Hepatocyte (in vitro differentiated cells): ENCODE results near the gene UBE2E2. TPM values are rescaled to one million over a fixed set of nuclear protein-coding genes. Genes with fewer than 3 reads are reported as not detected.

Experiments
- DNase-seq: peaks from one replicate; pipeline ENCODE4 v3.0.0-alpha.2; 2016; ENCODE audit warnings: low spot score
- H2AFZ ChIP-seq: fragments of 200-600 bp; sonication (generic); 2 replicates; pipeline ENCODE4 v1.6.0; 2016; ENCODE audit warnings: antibody characterized with exemption, mild to moderate bottlenecking
- H3K27ac ChIP-seq: fragments of 200-600 bp; sonication (generic); 2 replicates; pipeline ENCODE4 v1.5.1; 2016; ENCODE audit warnings: mild to moderate bottlenecking
- H3K27me3 ChIP-seq: fragments of 200-600 bp; sonication (generic); 2 replicates; pipeline ENCODE4 v1.6.1; 2016
- H3K36me3 ChIP-seq: fragments of 200-600 bp; sonication (generic); replicated peaks from 2 replicates; pipeline ENCODE4 v1.5.1; 2016; ENCODE audit warnings: low read depth; ENCODE audit not compliant: insufficient read depth
- H3K4me1 ChIP-seq: fragments of 200-600 bp; sonication (generic); 2 replicates; pipeline ENCODE4 v1.5.1; 2016; ENCODE audit warnings: mild to moderate bottlenecking, moderate library complexity; ENCODE audit not compliant: insufficient read depth
- H3K4me2 ChIP-seq: fragments of 200-600 bp; sonication (generic); 2 replicates; pipeline ENCODE4 v1.6.0; 2016
- H3K4me3 ChIP-seq: fragments of 200-600 bp; sonication (generic); 2 replicates; pipeline ENCODE4 v1.5.1; 2016; ENCODE audit warnings: mild to moderate bottlenecking
- H3K79me2 ChIP-seq: fragments of 200-600 bp; sonication (generic); 2 replicates; pipeline ENCODE4 v1.6.0; 2017; ENCODE audit warnings: mild to moderate bottlenecking
- H3K9me2 ChIP-seq: fragments of 200-600 bp; sonication (generic); replicated peaks from 2 replicates; pipeline ENCODE4 v1.6.0; 2017; ENCODE audit warnings: mild to moderate bottlenecking; ENCODE audit not compliant: insufficient read depth
- H3K9me3 ChIP-seq: fragments of 200-600 bp; sonication (generic); 2 replicates; pipeline ENCODE4 v1.5.1; 2016; ENCODE audit warnings: low read depth, mild to moderate bottlenecking
- H4K20me1 ChIP-seq: fragments of 200-600 bp; sonication (generic); 2 replicates; pipeline ENCODE4 v1.6.0; 2016; ENCODE audit warnings: mild to moderate bottlenecking; ENCODE audit not compliant: insufficient read depth, poor library complexity, severe bottlenecking
- EZH2 ChIP-seq: fragments of 200-600 bp; sonication (generic); IDR thresholded peaks from 2 replicates; pipeline ENCODE4 v1.6.1; 2016; ENCODE audit warnings: antibody characterized with exemption, mild to moderate bottlenecking, borderline replicate concordance
- EZH2phosphoT487 ChIP-seq: fragments of 200-600 bp; sonication (generic); IDR thresholded peaks from one replicate; pipeline ENCODE4 v1.6.1; 2018; ENCODE audit warnings: antibody characterized with exemption, mild to moderate bottlenecking, low read depth, moderate library complexity; ENCODE audit not compliant: unreplicated experiment, severe bottlenecking
- WGBS: methylation state at CpG from one replicate; pipeline ENCODE4 v1.1.6; 2016; ENCODE audit warnings: low lambda C conversion rate; ENCODE audit errors: missing lambda C conversion rate; 5-methylcytosine and 5-hydroxymethylcytosine counted together
- polyA plus RNA-seq: library from polyadenylated mRNA; unstranded; fragments of >200 nt; fragmentation: Nextera tagmentation; extraction: Ambion mirVana; gene quantifications from 2 replicates; pipeline ENCODE4 v1.2.1, GENCODE V29; 2016
- total RNA-seq: library from RNA; depleted of rRNA; stranded (reverse); fragments of >200 nt; gene quantifications from 2 replicates; pipeline ENCODE4 v1.2.3, GENCODE V29; 2014
- TF ChIP-seq, protein P1 (sequence below): fragments of 200-600 bp; sonication (generic); IDR thresholded peaks from 2 replicates; pipeline ENCODE4 v1.5.1; 2016; ENCODE audit warnings: antibody characterized with exemption, mild to moderate bottlenecking; ENCODE audit not compliant: poor library complexity

Gene UBE2E2
- total and polyA plus RNA-seq, 2 experiments from 2014 or later: 51.1 to 90.6 TPM

DNA sequence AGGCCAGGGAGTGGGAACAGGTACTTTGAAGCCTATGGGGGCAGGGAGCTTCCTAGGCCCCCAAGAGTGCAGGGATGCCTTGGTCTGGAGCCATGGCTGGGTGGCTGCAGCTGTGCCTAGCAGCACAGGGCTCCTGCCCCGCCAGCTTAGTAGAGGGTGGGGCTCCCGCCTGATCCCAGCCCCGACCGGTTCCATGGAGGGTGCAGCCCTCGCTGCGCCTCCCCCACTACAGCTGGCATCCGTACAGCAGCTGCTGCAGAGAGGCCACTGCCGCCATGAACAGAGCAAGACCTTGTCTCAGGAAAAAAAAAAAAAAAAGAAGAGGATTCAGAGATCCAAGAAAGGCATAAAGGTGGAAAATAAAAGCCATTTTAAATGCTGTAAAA, 277.2 kb downstream of the UBE2E2 start:
- no peaks in the 10 kb centered on the region for H4K20me1 ChIP-seq
- H3K4me2 ChIP-seq: no peak overlapping the region
- no peaks in the 10 kb centered on the region for H3K9me2 ChIP-seq
- H3K27me3 ChIP-seq: no peaks in the 10 kb centered on the region
- no peaks in the 10 kb centered on the region for H3K4me1 ChIP-seq
- H2AFZ ChIP-seq: no peak overlapping the region
- no peaks in the 10 kb centered on the region for H3K36me3 ChIP-seq
- H3K9me3 ChIP-seq: no peaks in the 10 kb centered on the region
- DNase-seq: no peak
- H3K27ac ChIP-seq: no peak overlapping the region
- TF ChIP-seq, protein P1, sequence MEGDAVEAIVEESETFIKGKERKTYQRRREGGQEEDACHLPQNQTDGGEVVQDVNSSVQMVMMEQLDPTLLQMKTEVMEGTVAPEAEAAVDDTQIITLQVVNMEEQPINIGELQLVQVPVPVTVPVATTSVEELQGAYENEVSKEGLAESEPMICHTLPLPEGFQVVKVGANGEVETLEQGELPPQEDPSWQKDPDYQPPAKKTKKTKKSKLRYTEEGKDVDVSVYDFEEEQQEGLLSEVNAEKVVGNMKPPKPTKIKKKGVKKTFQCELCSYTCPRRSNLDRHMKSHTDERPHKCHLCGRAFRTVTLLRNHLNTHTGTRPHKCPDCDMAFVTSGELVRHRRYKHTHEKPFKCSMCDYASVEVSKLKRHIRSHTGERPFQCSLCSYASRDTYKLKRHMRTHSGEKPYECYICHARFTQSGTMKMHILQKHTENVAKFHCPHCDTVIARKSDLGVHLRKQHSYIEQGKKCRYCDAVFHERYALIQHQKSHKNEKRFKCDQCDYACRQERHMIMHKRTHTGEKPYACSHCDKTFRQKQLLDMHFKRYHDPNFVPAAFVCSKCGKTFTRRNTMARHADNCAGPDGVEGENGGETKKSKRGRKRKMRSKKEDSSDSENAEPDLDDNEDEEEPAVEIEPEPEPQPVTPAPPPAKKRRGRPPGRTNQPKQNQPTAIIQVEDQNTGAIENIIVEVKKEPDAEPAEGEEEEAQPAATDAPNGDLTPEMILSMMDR: no peak
- no peak for TF ChIP-seq EZH2phosphoT487
- TF ChIP-seq EZH2: no peak
- H3K79me2 ChIP-seq: no peaks in the 10 kb centered on the region
- 90% methylated on average over 8 of the region's 8 CpGs for WGBS
- H3K4me3 ChIP-seq: no peak overlapping the region

DNA sequence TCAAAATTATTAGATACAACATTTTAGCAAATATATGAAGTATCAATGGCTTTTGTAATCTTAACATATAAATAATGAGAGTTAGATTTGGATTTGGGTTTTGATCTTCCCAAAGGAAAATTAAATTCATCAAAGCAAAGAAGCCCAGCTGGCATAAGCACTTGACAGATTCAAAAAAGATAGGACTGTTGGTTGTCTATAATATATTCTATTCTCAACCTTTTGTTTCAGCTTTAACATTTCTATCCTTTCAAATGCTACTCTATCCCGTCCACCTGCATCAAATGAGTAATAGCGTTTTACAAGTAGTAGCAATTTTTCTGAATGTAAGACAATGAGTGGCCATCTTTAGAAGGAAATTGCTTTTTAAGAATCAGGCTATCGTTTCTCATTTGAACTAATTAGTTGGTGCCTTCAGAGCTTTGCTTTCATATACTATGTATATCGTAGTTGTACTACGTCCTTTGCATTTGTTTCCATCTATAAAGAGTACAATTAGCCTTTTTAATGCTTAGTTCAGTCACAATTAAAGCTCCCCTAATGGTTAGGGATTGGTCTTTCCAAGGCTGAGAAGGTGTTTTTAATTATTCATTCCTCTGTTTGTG, 278.0 kb downstream of the UBE2E2 start:
- Histone ChIP-seq H4K20me1 (no peaks in the 10 kb centered on the region), H3K27me3 (no peaks in the 10 kb centered on the region), H3K27ac (no peak overlapping the region), H3K4me3 (no peak overlapping the region), H3K79me2 (no peaks in the 10 kb centered on the region), H3K9me2 (no peaks in the 10 kb centered on the region), H3K36me3 (no peaks in the 10 kb centered on the region), H3K4me2 (no peak overlapping the region), H3K4me1 (no peaks in the 10 kb centered on the region), H2AFZ (no peak overlapping the region), H3K9me3 (no peaks in the 10 kb centered on the region)
- 73% methylated on average over 5 of the region's 5 CpGs for whole genome bisulfite sequencing
- no peak for DNase-seq
- no peak for TF ChIP-seq EZH2
- TF ChIP-seq, protein P1: no peak
- TF ChIP-seq EZH2phosphoT487: no peak

DNA sequence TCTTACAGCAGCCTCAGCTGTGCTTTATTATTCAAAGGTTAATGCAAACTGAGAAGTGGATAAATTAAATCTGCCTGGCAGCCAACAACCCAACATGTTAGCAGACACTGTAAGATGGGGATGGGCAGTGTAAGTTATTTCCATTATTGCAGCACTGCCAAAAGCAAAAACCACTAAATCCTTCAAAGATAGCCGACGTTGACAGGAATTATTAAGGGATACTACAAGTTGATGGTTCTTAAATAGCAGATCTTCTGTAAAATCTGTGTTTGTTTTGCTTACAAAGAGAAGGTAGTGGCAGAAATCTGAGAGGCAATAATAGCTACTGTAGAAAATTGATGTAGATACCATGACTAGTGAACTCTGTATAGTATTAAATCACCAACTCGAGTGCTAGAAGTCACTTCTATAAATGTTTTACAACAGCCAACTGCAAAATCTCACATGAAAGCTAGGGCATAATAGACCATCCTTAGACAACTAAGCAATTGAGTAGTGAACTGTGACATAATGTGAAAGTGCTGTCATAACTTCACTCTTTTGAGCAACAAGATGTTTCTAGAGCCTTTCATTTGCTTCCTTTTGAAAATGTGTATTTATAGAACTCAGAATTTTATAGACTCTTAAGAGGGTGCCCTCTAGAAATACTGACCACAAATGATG, 278.6 kb downstream of the UBE2E2 start:
- Histone ChIP-seq H3K27me3 (no peaks in the 10 kb centered on the region), H3K36me3 (no peaks in the 10 kb centered on the region), H3K4me2 (no peak overlapping the region), H3K9me3 (no peaks in the 10 kb centered on the region), H3K79me2 (no peaks in the 10 kb centered on the region), H3K4me3 (no peak overlapping the region), H3K4me1 (no peaks in the 10 kb centered on the region), H3K9me2 (no peaks in the 10 kb centered on the region), H3K27ac (no peak overlapping the region), H4K20me1 (no peaks in the 10 kb centered on the region), H2AFZ (no peak overlapping the region)
- no peak for DNase-seq
- TF ChIP-seq EZH2phosphoT487 (no peak), EZH2 (no peak)
- TF ChIP-seq, protein P1: no peak
- 49% methylated on average over 3 of the region's 3 CpGs for WGBS
